Panc1 (cell line): ENCODE measurements around the gene OST4. TPM values are rescaled to one million over a fixed set of nuclear protein-coding genes. Genes with fewer than 3 reads are reported as not detected.

ENCODE experiments used
- ATAC-seq: fragments of 200-7000 bp; cut with Tn5 transposase; 2 replicates; pipeline ENCODE4 v1.9.1; 2020; ENCODE audit warnings: mild to moderate bottlenecking, moderate library complexity
- BruUV-seq: library from RNA; stranded (reverse); fragments of 400-500 nt; replicated peaks from 2 replicates; lab custom pipeline; 2021; lab: Mats Ljungman, UMichigan
- CTCF ChIA-PET: fragments of 300-600 bp; sonication (Branson Sonifier 250); formaldehyde crosslinking; loops from one replicate; lab custom pipeline; 2022; ENCODE audit warnings: antibody characterized with exemption; lab: Charles Lee
- POLR2A ChIA-PET: fragments of 300-600 bp; sonication (Branson Sonifier 250); formaldehyde crosslinking; loops from one replicate; lab custom pipeline; 2022; ENCODE audit warnings: antibody characterized with exemption; lab: Charles Lee
- DNase-seq: peaks from one replicate; pipeline ENCODE4 v3.0.0-alpha.2; 2010; ENCODE audit warnings: low read depth, low spot score
- H3K27ac ChIP-seq: 2 replicates; pipeline ENCODE4 v1.5.1; 2011; ENCODE audit warnings: mild to moderate bottlenecking, low read length, inconsistent platforms
- H3K27me3 ChIP-seq: fragments of 200-500 bp; sonication (Bioruptor generic); 2 replicates; pipeline ENCODE4 v1.6.0; 2014; ENCODE audit warnings: low read length, inconsistent platforms; ENCODE audit not compliant: control insufficient read depth, insufficient read depth
- H3K36me3 ChIP-seq: fragments of 200-500 bp; sonication (Bioruptor generic); 2 replicates; pipeline ENCODE4 v1.5.1; 2014; ENCODE audit warnings: inconsistent platforms, mild to moderate bottlenecking, low read length, moderate library complexity; ENCODE audit not compliant: control insufficient read depth, insufficient read depth
- H3K4me1 ChIP-seq: 2 replicates; pipeline ENCODE4 v1.5.1; 2011; ENCODE audit warnings: inconsistent platforms, mild to moderate bottlenecking, low read length, moderate library complexity; ENCODE audit not compliant: control insufficient read depth, insufficient read depth
- H3K4me3 ChIP-seq, 2 experiments: 2 replicates each; pipeline ENCODE4 v1.5.1; 2011 to 2012; ENCODE audit warnings: low read depth in 2 of 2, low read length in 2 of 2, mild to moderate bottlenecking in 2 of 2, inconsistent platforms in 1 of 2, moderate library complexity in 1 of 2
- H3K9me3 ChIP-seq: fragments of 200-500 bp; sonication (Bioruptor generic); 2 replicates; pipeline ENCODE4 v1.5.1; 2014; ENCODE audit warnings: low read depth, mild to moderate bottlenecking, inconsistent platforms, low read length, moderate library complexity; ENCODE audit not compliant: control insufficient read depth, insufficient read depth
- CTCF ChIP-seq: fragments of 450-650 bp; IDR thresholded peaks from 2 replicates; pipeline ENCODE4 v1.5.1; 2017; ENCODE audit warnings: mild to moderate bottlenecking
- POLR2AphosphoS5 ChIP-seq: IDR thresholded peaks from 2 replicates; pipeline ENCODE4 v1.6.1; 2012; ENCODE audit warnings: mild to moderate bottlenecking, low read depth, low read length, moderate library complexity
- REST ChIP-seq, 2 experiments: IDR thresholded peaks; 2 replicates each; pipeline ENCODE4 v1.6.1; 2011 to 2012; ENCODE audit warnings: low read depth in 2 of 2, control low read depth in 1 of 2, low read length in 1 of 2, mild to moderate bottlenecking in 1 of 2, moderate library complexity in 1 of 2; ENCODE audit not compliant: insufficient read depth in 1 of 2
- SIN3A ChIP-seq: IDR thresholded peaks from 2 replicates; pipeline ENCODE4 v1.6.1; 2012; ENCODE audit warnings: low read depth, mild to moderate bottlenecking, low read length, moderate library complexity, borderline replicate concordance; ENCODE audit not compliant: insufficient read depth
- TCF7L2 ChIP-seq: IDR thresholded peaks from 2 replicates; pipeline ENCODE4 v1.6.1; 2011; ENCODE audit warnings: mild to moderate bottlenecking, low read depth, low read length, inconsistent platforms
- in situ Hi-C: cut with HindIII; loops from 2 replicates; pipeline ENCODE4 v1.10.0; 2016; ENCODE audit warnings: low sequenced_read_pairs, low pct_unique_long_range_greater_than_20kb
- intact Hi-C: fragments of 100-400 bp; cut with micrococcal nuclease; formaldehyde crosslinking; loops from one replicate; pipeline ENCODE4 v1.10.0; 2022; ENCODE audit not compliant: unreplicated experiment
- total RNA-seq: library from RNA; stranded (reverse); gene quantifications from one replicate; pipeline ENCODE4 v1.2.1, GENCODE V29; 2021; ENCODE audit not compliant: unreplicated experiment

The OST4 gene
- total RNA-seq, 1 experiment from 2014 or later: 219 TPM

- intact Hi-C loops: no loop called here
- ATAC-seq (no peak), DNase-seq (no peak)
- Histone ChIP-seq H3K27me3 (no peaks in the 10 kb centered on the region), H3K36me3 (no peaks in the 10 kb centered on the region), H3K4me3 (no peak overlapping the region), H3K9me3 (no peaks in the 10 kb centered on the region), H3K4me1 (peaks cover 5% of the 10 kb centered on the region), H3K27ac (no peak overlapping the region)
- no TSS peak for BruUV-seq
- POLR2A ChIA-PET: no interaction called here
- CTCF ChIA-PET: no interaction called here
- no peak for TF ChIP-seq TCF7L2
- no peak for TF ChIP-seq CTCF
- TF ChIP-seq POLR2AphosphoS5: no peak
- no peak for TF ChIP-seq SIN3A
- in situ Hi-C loops: no loop called here
Observed at GRCh38 chr2:27025281-27025800, 46.1 kb downstream of the OST4 start.

GRCh38 chr2:27024812-27025211 lies 46.6 kb downstream of the OST4 start:
- ChIA-PET POLR2A (no interaction called here), CTCF (no interaction called here)
- DNase-seq (no peak), ATAC-seq (peak; percentile 35; the same call in 1 of the 2 replicates)
- H3K36me3 ChIP-seq: no peaks in the 10 kb centered on the region
- in situ Hi-C loops: no loop called here
- H3K4me1 ChIP-seq: peaks cover 6% of the 10 kb centered on the region
- intact Hi-C loops: no loop called here
- H3K9me3 ChIP-seq: no peaks in the 10 kb centered on the region
- no peak overlapping the region for H3K4me3 ChIP-seq
- no peaks in the 10 kb centered on the region for H3K27me3 ChIP-seq
- no peak for TF ChIP-seq CTCF
- TF ChIP-seq TCF7L2: no peak
- no peak for TF ChIP-seq POLR2AphosphoS5
- no peak for TF ChIP-seq SIN3A
- no peak for TF ChIP-seq REST (IDR thresholded peaks at IDR 0.05; ENCODE audit: insufficient read depth in 1 of 2, low read depth in 2 of 2, low read length in 1 of 2)
- BruUV-seq: no TSS peak
- H3K27ac ChIP-seq: no peak overlapping the region
